AG04450 (cell line): ENCODE results near the gene SLC2A10. TPM values are rescaled to one million over a fixed set of nuclear protein-coding genes. Genes with fewer than 3 reads are reported as not detected.

Experiments
- CTCF ChIA-PET: fragments of 300-600, 350-600 bp; formaldehyde crosslinking; extraction: SDS; loops from one replicate; lab custom pipeline; 2022; ENCODE audit warnings: antibody characterized with exemption, inconsistent platforms; lab: Charles Lee
- POLR2A ChIA-PET: fragments of 350-600 bp; formaldehyde crosslinking; extraction: SDS; loops from one replicate; lab custom pipeline; 2021; ENCODE audit warnings: antibody characterized with exemption, inconsistent platforms; lab: Yijun Ruan, JAX
- DNase-seq: peaks from one replicate; pipeline ENCODE4 v3.0.0-alpha.2; 2011; ENCODE audit warnings: low read depth, low spot score
- H3K27ac ChIP-seq: one replicate; pipeline ENCODE4 v1.5.1; 2012; ENCODE audit warnings: low read depth, low read length, control low read depth
- H3K27me3 ChIP-seq: one replicate; pipeline ENCODE4 v1.6.0; 2012; ENCODE audit warnings: low read length; ENCODE audit not compliant: control insufficient read depth, insufficient read depth
- H3K4me3 ChIP-seq: 2 replicates; pipeline ENCODE4 v1.5.1; 2011; ENCODE audit warnings: mild to moderate bottlenecking, low read depth, low read length, control low read depth
- H3K9me3 ChIP-seq: 2 replicates; pipeline ENCODE4 v1.5.1; 2012; ENCODE audit warnings: low read length; ENCODE audit not compliant: control insufficient read depth, insufficient read depth
- polyA plus RNA-seq: library from polyadenylated mRNA; depleted of rRNA; stranded (reverse); fragments of >200 nt; gene quantifications from 2 replicates; pipeline ENCODE4 v1.2.3, GENCODE V29; 2011
- TF ChIP-seq, protein P1 (sequence below): IDR thresholded peaks from 2 replicates; pipeline ENCODE4 v1.5.1; 2011; ENCODE audit warnings: low read depth, low read length, control low read depth, inconsistent platforms

Gene SLC2A10
- polyA plus RNA-seq, 1 experiment, result 36.9 TPM

- Histone ChIP-seq H3K9me3 (no peaks in the 10 kb centered on the region), H3K27ac (no peak overlapping the region), H3K27me3 (no peaks in the 10 kb centered on the region), H3K4me3 (no peak overlapping the region)
- ChIA-PET POLR2A (no interaction called here), CTCF (no interaction called here)
- no peak for DNase-seq
- TF ChIP-seq, protein P1, sequence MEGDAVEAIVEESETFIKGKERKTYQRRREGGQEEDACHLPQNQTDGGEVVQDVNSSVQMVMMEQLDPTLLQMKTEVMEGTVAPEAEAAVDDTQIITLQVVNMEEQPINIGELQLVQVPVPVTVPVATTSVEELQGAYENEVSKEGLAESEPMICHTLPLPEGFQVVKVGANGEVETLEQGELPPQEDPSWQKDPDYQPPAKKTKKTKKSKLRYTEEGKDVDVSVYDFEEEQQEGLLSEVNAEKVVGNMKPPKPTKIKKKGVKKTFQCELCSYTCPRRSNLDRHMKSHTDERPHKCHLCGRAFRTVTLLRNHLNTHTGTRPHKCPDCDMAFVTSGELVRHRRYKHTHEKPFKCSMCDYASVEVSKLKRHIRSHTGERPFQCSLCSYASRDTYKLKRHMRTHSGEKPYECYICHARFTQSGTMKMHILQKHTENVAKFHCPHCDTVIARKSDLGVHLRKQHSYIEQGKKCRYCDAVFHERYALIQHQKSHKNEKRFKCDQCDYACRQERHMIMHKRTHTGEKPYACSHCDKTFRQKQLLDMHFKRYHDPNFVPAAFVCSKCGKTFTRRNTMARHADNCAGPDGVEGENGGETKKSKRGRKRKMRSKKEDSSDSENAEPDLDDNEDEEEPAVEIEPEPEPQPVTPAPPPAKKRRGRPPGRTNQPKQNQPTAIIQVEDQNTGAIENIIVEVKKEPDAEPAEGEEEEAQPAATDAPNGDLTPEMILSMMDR, result no peak
These were observed 18.3 kb upstream of the SLC2A10 start for GRCh38 chr20:46691196-46691595.

GRCh38 chr20:46694484-46694883 is 15.0 kb upstream of the SLC2A10 start:
- H3K9me3 ChIP-seq, result no peaks in the 10 kb centered on the region
- no peak overlapping the region for H3K4me3 ChIP-seq
- no peak overlapping the region for H3K27ac ChIP-seq
- H3K27me3 ChIP-seq, result no peaks in the 10 kb centered on the region
- no peak for DNase-seq
- TF ChIP-seq, protein P1, result no peak
- ChIA-PET POLR2A (interaction anchor here (0.5 kb wide), 1 partner anchor 808 kb away, joined by 3 read pairs; no protein-coding TSS in a partner anchor), CTCF (interaction anchor here (0.6 to 1.2 kb wide), 3 partner anchors 18 to 173 kb away, joined by 3 to 5 read pairs (median 3); no protein-coding TSS in a partner anchor)

- H3K27me3 ChIP-seq, result no peaks in the 10 kb centered on the region
- H3K27ac ChIP-seq, result peak overlapping the region; percentile 69
- no peak for DNase-seq
- POLR2A ChIA-PET, result no interaction called here
- H3K4me3 ChIP-seq, result no peak overlapping the region
- CTCF ChIA-PET, result no interaction called here
- no peaks in the 10 kb centered on the region for H3K9me3 ChIP-seq
- TF ChIP-seq, protein P1, result no peak
These were observed 13.6 kb upstream of the SLC2A10 start for GRCh38 chr20:46695892-46696291.

DNA sequence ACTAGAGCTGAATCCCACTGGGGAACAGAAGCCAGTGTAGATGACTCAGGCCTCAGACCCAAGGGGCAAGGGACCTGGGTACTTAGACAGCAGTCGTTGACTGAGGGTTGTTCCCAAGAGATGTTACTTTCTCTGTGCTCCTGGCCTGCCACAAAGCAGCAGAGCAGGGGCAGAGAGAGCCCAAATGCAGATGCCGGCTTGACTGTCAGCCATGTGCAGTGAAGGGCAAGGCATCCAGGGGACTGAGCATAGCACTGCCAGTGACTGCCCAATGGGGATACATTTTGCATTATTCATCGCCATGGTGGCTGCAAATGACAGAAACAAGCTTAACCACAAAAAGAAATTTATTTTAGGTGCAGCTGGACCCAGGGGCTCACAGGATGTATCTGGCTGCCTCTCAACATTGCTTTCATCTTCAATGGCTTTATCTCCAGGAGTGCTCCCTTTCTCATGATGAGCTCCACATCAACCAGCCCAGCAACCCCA is 12.6 kb upstream of the SLC2A10 start:
- POLR2A ChIA-PET, result no interaction called here
- H3K27ac ChIP-seq, result no peak overlapping the region
- no peak for DNase-seq
- CTCF ChIA-PET, result no interaction called here
- H3K9me3 ChIP-seq, result no peaks in the 10 kb centered on the region
- H3K27me3 ChIP-seq, result no peaks in the 10 kb centered on the region
- H3K4me3 ChIP-seq, result no peak overlapping the region
- TF ChIP-seq, protein P1, result no peak

DNA sequence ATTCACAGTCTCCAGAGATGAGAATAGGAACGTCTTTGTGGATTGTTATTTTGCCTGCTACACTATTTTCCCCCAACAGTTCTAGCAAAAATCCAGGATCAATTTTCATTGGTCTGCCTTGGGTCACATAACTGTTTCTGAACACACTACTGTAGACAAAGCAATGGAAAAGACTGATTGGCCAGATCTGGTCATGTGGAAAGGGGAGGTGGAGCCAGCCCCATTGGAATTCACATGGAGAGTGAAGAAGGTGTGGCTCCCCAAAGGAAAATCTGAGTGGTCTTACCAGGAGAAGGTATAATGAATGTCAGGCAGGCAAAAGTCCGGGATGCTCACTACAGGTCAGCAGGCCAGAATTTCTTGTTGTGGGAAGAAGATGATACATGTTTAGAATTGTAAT is 10.7 kb upstream of the SLC2A10 start:
- POLR2A ChIA-PET, result no interaction called here

More for the DNA sequence above, 10.7 kb upstream of the SLC2A10 start:
- no peak for DNase-seq
- H3K27ac ChIP-seq, result no peak overlapping the region
- H3K27me3 ChIP-seq, result no peaks in the 10 kb centered on the region
- TF ChIP-seq, protein P1, result no peak
- CTCF ChIA-PET, result interaction anchor here (0.9 kb wide), 1 partner anchor 9 kb away, joined by 5 read pairs; no protein-coding TSS in a partner anchor
- no peak overlapping the region for H3K4me3 ChIP-seq
- H3K9me3 ChIP-seq, result no peaks in the 10 kb centered on the region
